GM13976 (cell line): ENCODE measurements around the gene BCL2L15.

Experiments
- DNase-seq: peaks from one replicate; pipeline ENCODE4 v3.0.0; 2012; ENCODE audit warnings: low spot score
- in situ Hi-C: fragments of 300-500 bp; cut with MboI; formaldehyde crosslinking; loops from one replicate; pipeline ENCODE4 v1.12.0; 2022; ENCODE audit warnings: low sequenced_read_pairs, mixed read lengths, inconsistent platforms; ENCODE audit not compliant: unreplicated experiment
- TF ChIP-seq, protein P1 (sequence below): IDR thresholded peaks from 2 replicates; pipeline ENCODE4 v1.5.1; 2012; ENCODE audit warnings: borderline replicate concordance, mild to moderate bottlenecking; ENCODE audit not compliant: insufficient read depth; ENCODE audit errors: extremely low read depth, missing control alignments, control extremely low read depth

Gene BCL2L15

DNA sequence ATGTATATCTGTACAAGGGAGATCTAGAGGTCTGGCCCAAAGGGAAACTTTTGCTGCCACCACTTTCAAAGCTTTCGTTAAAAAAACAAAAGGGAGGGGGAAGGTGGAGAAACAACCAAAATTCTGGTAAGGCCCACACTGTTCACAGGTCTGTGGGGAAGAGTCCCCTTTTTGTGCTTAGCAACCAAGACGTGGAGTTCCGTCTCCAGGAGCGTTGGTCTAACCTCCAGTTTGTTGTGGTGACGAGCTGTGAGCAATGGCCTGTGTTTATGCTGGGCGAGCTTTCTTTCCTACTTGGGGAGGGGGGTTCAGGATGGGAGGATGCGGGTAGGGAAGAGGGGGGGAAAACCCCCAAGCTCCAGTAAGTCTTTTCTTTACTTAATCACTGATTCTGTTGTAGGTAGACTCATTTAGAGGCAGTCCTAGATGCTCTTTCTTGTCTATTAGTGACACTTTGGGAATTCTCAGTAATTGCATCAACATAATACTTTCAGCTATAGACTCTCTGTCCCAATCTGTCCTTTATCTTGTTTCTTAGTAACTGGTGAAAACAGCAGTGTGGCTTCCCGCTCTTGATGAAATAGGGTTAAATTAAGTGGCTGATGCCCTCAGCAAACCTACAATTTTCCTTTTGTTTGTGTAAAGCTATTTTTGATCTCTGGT is 43.2 kb upstream of the BCL2L15 start:
- DNase-seq = peak; percentile 56
- TF ChIP-seq, protein P1, sequence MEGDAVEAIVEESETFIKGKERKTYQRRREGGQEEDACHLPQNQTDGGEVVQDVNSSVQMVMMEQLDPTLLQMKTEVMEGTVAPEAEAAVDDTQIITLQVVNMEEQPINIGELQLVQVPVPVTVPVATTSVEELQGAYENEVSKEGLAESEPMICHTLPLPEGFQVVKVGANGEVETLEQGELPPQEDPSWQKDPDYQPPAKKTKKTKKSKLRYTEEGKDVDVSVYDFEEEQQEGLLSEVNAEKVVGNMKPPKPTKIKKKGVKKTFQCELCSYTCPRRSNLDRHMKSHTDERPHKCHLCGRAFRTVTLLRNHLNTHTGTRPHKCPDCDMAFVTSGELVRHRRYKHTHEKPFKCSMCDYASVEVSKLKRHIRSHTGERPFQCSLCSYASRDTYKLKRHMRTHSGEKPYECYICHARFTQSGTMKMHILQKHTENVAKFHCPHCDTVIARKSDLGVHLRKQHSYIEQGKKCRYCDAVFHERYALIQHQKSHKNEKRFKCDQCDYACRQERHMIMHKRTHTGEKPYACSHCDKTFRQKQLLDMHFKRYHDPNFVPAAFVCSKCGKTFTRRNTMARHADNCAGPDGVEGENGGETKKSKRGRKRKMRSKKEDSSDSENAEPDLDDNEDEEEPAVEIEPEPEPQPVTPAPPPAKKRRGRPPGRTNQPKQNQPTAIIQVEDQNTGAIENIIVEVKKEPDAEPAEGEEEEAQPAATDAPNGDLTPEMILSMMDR = no peak
- in situ Hi-C loops = no loop called here

- TF ChIP-seq, protein P1 = peak; percentile 11
- DNase-seq = peak; percentile 72
- in situ Hi-C loops = no loop called here
Measured at GRCh38 chr1:113929750-113930498, 42.5 kb upstream of the BCL2L15 start.

- in situ Hi-C loops = no loop called here
- peak; percentile 91 for DNase-seq
- TF ChIP-seq, protein P1 = no peak
Measured at GRCh38 chr1:113928941-113929749, 41.8 kb upstream of the BCL2L15 start, which contains the start of gene HIPK1. TSS of gene HIPK1 (plus strand) at chr1:113929324.

DNA sequence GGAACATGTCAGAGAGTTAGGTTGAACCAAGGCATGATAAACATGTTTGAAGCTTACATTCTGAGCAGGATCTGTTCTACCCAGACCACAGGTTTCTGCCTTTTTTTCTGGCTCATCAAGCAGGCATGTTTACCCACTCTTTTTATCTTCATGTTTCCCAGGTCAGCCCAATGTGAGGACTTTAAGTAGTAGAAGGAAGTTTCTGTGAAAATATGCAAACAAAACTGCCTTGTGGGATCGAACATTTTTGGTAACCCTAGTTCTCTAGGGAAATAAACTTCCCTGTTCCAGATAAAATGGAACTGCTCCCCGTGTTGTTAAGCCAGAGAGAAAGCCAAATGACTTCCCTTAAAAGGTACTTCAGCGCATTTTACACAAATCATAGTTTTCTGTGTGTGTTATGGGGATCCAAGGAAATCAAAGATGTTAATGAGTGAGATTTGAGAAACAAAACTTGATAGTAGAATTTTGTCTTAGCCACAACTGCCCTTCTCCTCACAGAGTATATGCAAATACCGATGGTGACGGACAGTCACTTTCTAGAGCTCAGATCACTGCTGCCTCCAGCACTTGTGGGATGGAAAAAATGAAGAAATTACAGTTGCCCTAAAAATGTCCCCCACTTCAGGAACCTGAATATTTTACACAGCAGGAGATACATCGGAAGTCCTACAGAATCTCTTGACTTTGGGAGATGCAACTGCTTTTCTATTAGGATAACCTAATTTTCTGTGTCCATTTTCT is 41.0 kb upstream of the BCL2L15 start:
- in situ Hi-C loops = no loop called here
- DNase-seq = peak; percentile 48
- TF ChIP-seq, protein P1 = no peak

GRCh38 chr1:113924473-113924872 is 37.1 kb upstream of the BCL2L15 start:
- in situ Hi-C loops = no loop called here
- DNase-seq = no peak
- TF ChIP-seq, protein P1 = no peak

GRCh38 chr1:113922957-113923356 is 35.6 kb upstream of the BCL2L15 start:
- TF ChIP-seq, protein P1 = no peak
- in situ Hi-C loops = no loop called here

More at GRCh38 chr1:113922957-113923356, 35.6 kb upstream of the BCL2L15 start:
- DNase-seq = no peak
